HepG2 (cell line): ENCODE measurements around the gene WDCP. TPM values are rescaled to one million over a fixed set of nuclear protein-coding genes. Genes with fewer than 3 reads are reported as not detected.

Source experiments
- HBP1 ChIP-seq: IDR thresholded peaks from 2 replicates; pipeline ENCODE4 v1.6.1; 2016; ENCODE audit warnings: low read depth, control low read depth
- KIAA2018 ChIP-seq: sonication (generic); formaldehyde crosslinking; IDR thresholded peaks from 2 replicates; pipeline ENCODE4 v1.5.0; 2020; ENCODE audit warnings: mild to moderate bottlenecking, missing genetic modification reagents, borderline replicate concordance
- NFYB ChIP-seq: sonication (generic); formaldehyde crosslinking; IDR thresholded peaks from 2 replicates; pipeline ENCODE4 v1.4.0; 2020; ENCODE audit warnings: missing genetic modification reagents
- RXRA ChIP-seq: sonication (generic); formaldehyde crosslinking; IDR thresholded peaks from 2 replicates; pipeline ENCODE4 v1.5.1; 2020; ENCODE audit warnings: missing genetic modification reagents
- THAP9 ChIP-seq: sonication (generic); formaldehyde crosslinking; IDR thresholded peaks from 2 replicates; pipeline ENCODE4; 2020; ENCODE audit warnings: missing genetic modification reagents, mild to moderate bottlenecking, borderline replicate concordance
- ZC3H13 ChIP-seq: sonication (generic); formaldehyde crosslinking; IDR thresholded peaks from 2 replicates; pipeline ENCODE4 v1.8.1; 2023; ENCODE audit warnings: mild to moderate bottlenecking, missing genetic modification reagents, moderate library complexity
- ZHX1 ChIP-seq: sonication (generic); formaldehyde crosslinking; IDR thresholded peaks from 2 replicates; pipeline ENCODE4 v1.8.1; 2022; ENCODE audit warnings: low read depth, mild to moderate bottlenecking, missing genetic modification reagents
- ZNF276 ChIP-seq: sonication (generic); formaldehyde crosslinking; IDR thresholded peaks from 2 replicates; pipeline ENCODE4 v1.4.0; 2020; ENCODE audit warnings: mild to moderate bottlenecking, low read depth, missing genetic modification reagents
- ZNF792 ChIP-seq: IDR thresholded peaks from 2 replicates; pipeline ENCODE4 v1.6.1; 2016
- polyA plus RNA-seq, 8 experiments: library from polyadenylated mRNA; depleted of rRNA in 3 of 8; stranded (reverse) in 7 of 8; unstranded in 1 of 8; fragments of >200 nt; fragmentation: Illumina TruSeq in 4 of 8; extraction: Trizol in 4 of 8; gene quantifications; 2 replicates each; pipeline versions ENCODE4 v1.2.1 to v1.2.3, GENCODE V29; 2011 to 2016; ENCODE audit warnings: low read depth in 4 of 8, missing spikeins in 1 of 8, mixed read lengths in 1 of 8; ENCODE audit not compliant: insufficient read depth in 1 of 8
- total RNA-seq, 5 experiments: library from RNA; depleted of rRNA; stranded (reverse); fragments of >200 nt; fragmentation: Illumina TruSeq; extraction: Trizol; gene quantifications; 2 replicates each; pipeline ENCODE4 v1.2.3, GENCODE V29; 2016; ENCODE audit warnings: low read depth in 1 of 5

The WDCP gene
- total and polyA plus RNA-seq, 2 of the 13 experiments (the other 11 are each of a cell fraction or from before 2014, with no cell fraction given): 17.4 to 22.6 TPM

GRCh38 chr2:24083567-24084385 is 36.6 kb upstream of the WDCP start (continued):
- 0 out of 2 replicates have a peak, but pooled peaks have one; percentile 54 for TF ChIP-seq ZHX1
- peak; percentile 85 for TF ChIP-seq ZNF792
- TF ChIP-seq KIAA2018 (CRISPR knock-in tag): 0 out of 2 replicates have a peak, but pooled peaks have one; percentile 57
- TF ChIP-seq RXRA (CRISPR knock-in tag): no peak; the same call in 1 of the 2 replicates
- peak; percentile 96 for TF ChIP-seq ZC3H13 (CRISPR knock-in tag)
- peak; percentile 15; the same call in 1 of the 2 replicates for TF ChIP-seq HBP1
- TF ChIP-seq THAP9 (CRISPR knock-in tag): peak; percentile 85
- peak; percentile 67; the same call in 1 of the 2 replicates for TF ChIP-seq ZNF276 (CRISPR knock-in tag)
- 0 out of 2 replicates have a peak, but pooled peaks have one; percentile 10 for TF ChIP-seq NFYB (CRISPR knock-in tag)
